GM19193 (cell line): ENCODE results near the gene TOM1.

Experiments
- POLR2A ChIP-seq: IDR thresholded peaks from 4 replicates; pipeline ENCODE4 v1.6.1; 2011; ENCODE audit not compliant: insufficient read depth, insufficient read length; ENCODE audit errors: extremely low read depth

Gene TOM1

GRCh38 chr22:35326854-35327562 lies 27.3 kb downstream of the TOM1 start:
- no peak for TF ChIP-seq POLR2A

- no peak for TF ChIP-seq POLR2A
Measured at GRCh38 chr22:35327690-35328471, 28.2 kb downstream of the TOM1 start.

GRCh38 chr22:35328472-35328885 lies 28.8 kb downstream of the TOM1 start:
- no peak for TF ChIP-seq POLR2A

- TF ChIP-seq POLR2A: no peak
Measured at GRCh38 chr22:35329114-35329847, 29.6 kb downstream of the TOM1 start.

- no peak for TF ChIP-seq POLR2A
Measured at GRCh38 chr22:35330258-35330861, 30.7 kb downstream of the TOM1 start.

- no peak for TF ChIP-seq POLR2A
Measured at GRCh38 chr22:35332278-35332677, 32.6 kb downstream of the TOM1 start.

- TF ChIP-seq POLR2A: no peak
Measured at GRCh38 chr22:35333220-35333619, 33.5 kb downstream of the TOM1 start.

GRCh38 chr22:35334004-35334403 lies 34.3 kb downstream of the TOM1 start:
- TF ChIP-seq POLR2A: no peak

- no peak for TF ChIP-seq POLR2A
Measured at GRCh38 chr22:35335468-35335867, 35.8 kb downstream of the TOM1 start.

GRCh38 chr22:35335936-35336781 lies 36.5 kb downstream of the TOM1 start:
- TF ChIP-seq POLR2A: no peak

GRCh38 chr22:35337932-35338331 lies 38.2 kb downstream of the TOM1 start:
- no peak for TF ChIP-seq POLR2A

- TF ChIP-seq POLR2A: no peak
Measured at GRCh38 chr22:35341090-35341874, 41.6 kb downstream of the TOM1 start.

GRCh38 chr22:35342390-35342789 lies 42.7 kb downstream of the TOM1 start:
- TF ChIP-seq POLR2A: no peak
